GM12878 (cell line): ENCODE data around the gene CCDC187. TPM values are rescaled to one million over a fixed set of nuclear protein-coding genes. Genes with fewer than 3 reads are reported as not detected.

Source experiments
- ATAC-seq: fragments of 200-7000 bp; cut with Tn5 transposase; 3 replicates; pipeline ENCODE4 v1.9.1; 2020; ENCODE audit warnings: mild to moderate bottlenecking, moderate library complexity
- BruUV-seq: library from RNA; stranded (reverse); fragments of 400-500 nt; replicated peaks from 2 replicates; lab custom pipeline; 2021; lab: Mats Ljungman, UMichigan
- CTCF ChIA-PET: fragments of 300-600 bp; sonication (Branson Sonifier 250); formaldehyde crosslinking; extraction: SDS; loops from one replicate; lab custom pipeline; 2021; ENCODE audit warnings: inconsistent platforms; lab: Yijun Ruan, JAX
- POLR2A ChIA-PET: fragments of 350-600 bp; formaldehyde crosslinking; extraction: SDS; loops from one replicate; lab custom pipeline; 2021; ENCODE audit warnings: inconsistent platforms; lab: Charles Lee
- RAD21 ChIA-PET: fragments of 300-600 bp; sonication (Branson Sonifier 250); formaldehyde crosslinking; loops from one replicate; lab custom pipeline; 2023; ENCODE audit warnings: antibody characterized with exemption; ENCODE audit not compliant: unreplicated experiment; lab: Charles Lee
- SMC1A ChIA-PET: fragments of 300-600 bp; sonication (Branson Sonifier 250); formaldehyde crosslinking; loops from one replicate; lab custom pipeline; 2023; ENCODE audit not compliant: unreplicated experiment, uncharacterized antibody; lab: Charles Lee
- DNase-seq: peaks from one replicate; pipeline ENCODE4 v3.0.0-alpha.2; 2011; ENCODE audit warnings: low read depth, low spot score
- FAIRE-seq: peaks from 3 replicates; lab custom pipeline; 2011; peaks lifted over from hg19 to GRCh38; lab: Jason Lieb, UNC
- H2AFZ ChIP-seq: 2 replicates; pipeline ENCODE4 v1.6.0; 2011; ENCODE audit warnings: low read depth, low read length, control low read depth; ENCODE audit not compliant: control insufficient read depth
- H3K27ac ChIP-seq: 2 replicates; pipeline ENCODE4 v1.5.1; 2011; ENCODE audit warnings: control low read depth; ENCODE audit not compliant: control insufficient read depth, insufficient read depth
- H3K27me3 ChIP-seq, 2 experiments: replicated peaks in 1 of 2; 2 replicates each; pipeline versions ENCODE4 v1.6.0 to v1.6.1; 2011; ENCODE audit warnings: low read length in 1 of 2; ENCODE audit not compliant: control insufficient read depth in 2 of 2, insufficient read depth in 2 of 2
- H3K36me3 ChIP-seq, 2 experiments: 2 replicates each; pipeline ENCODE4 v1.5.1; 2011; ENCODE audit warnings: low read length in 1 of 2; ENCODE audit not compliant: control insufficient read depth in 2 of 2, insufficient read depth in 2 of 2
- H3K4me1 ChIP-seq: 2 replicates; pipeline ENCODE4 v1.6.1; 2011; ENCODE audit warnings: mild to moderate bottlenecking, low read length, moderate library complexity, mixed read lengths; ENCODE audit not compliant: control insufficient read depth, insufficient read depth
- H3K4me2 ChIP-seq: 2 replicates; pipeline ENCODE4 v1.6.0; 2011; ENCODE audit warnings: control low read depth; ENCODE audit not compliant: control insufficient read depth, insufficient read depth
- H3K4me3 ChIP-seq: fragments of 200-600 bp; sonication (generic); 2 replicates; pipeline ENCODE4 v1.5.1; 2016
- H3K79me2 ChIP-seq: 2 replicates; pipeline ENCODE4 v1.6.0; 2011; ENCODE audit warnings: low read length; ENCODE audit not compliant: control insufficient read depth, insufficient read depth
- H3K9ac ChIP-seq: 2 replicates; pipeline ENCODE4 v1.8.0; 2011; ENCODE audit warnings: low read length, control low read depth, mixed read lengths; ENCODE audit not compliant: control insufficient read depth, insufficient read depth
- H3K9me3 ChIP-seq: replicated peaks from 3 replicates; pipeline ENCODE4 v1.5.1; 2011; ENCODE audit warnings: mild to moderate bottlenecking, low read length; ENCODE audit not compliant: control insufficient read depth, insufficient read depth
- H4K20me1 ChIP-seq: 2 replicates; pipeline ENCODE4 v1.6.0; 2011; ENCODE audit not compliant: control insufficient read depth, insufficient read depth
- PML ChIP-seq: IDR thresholded peaks from 2 replicates; pipeline ENCODE4 v1.6.1; 2012; ENCODE audit warnings: low read length, inconsistent platforms
- SRF ChIP-seq, 2 experiments: IDR thresholded peaks; 2 replicates each; pipeline ENCODE4 v1.6.1; 2011; ENCODE audit warnings: low read depth in 2 of 2, low read length in 2 of 2, mild to moderate bottlenecking in 1 of 2, moderate library complexity in 1 of 2
- ZBTB11 ChIP-seq: fragments of 450-650 bp; formaldehyde crosslinking; IDR thresholded peaks from 2 replicates; pipeline ENCODE4 v1.5.0; 2022; ENCODE audit warnings: mild to moderate bottlenecking, missing genetic modification characterization
- WGBS: methylation state at CpG from one replicate; pipeline ENCODE4 v1.1.6; 2016; ENCODE audit warnings: low lambda C conversion rate; ENCODE audit not compliant: insufficient replicate concordance, insufficient coverage; ENCODE audit errors: missing lambda C conversion rate; 5-methylcytosine and 5-hydroxymethylcytosine counted together
- in situ Hi-C: fragments of 300-500 bp; cut with MboI; formaldehyde crosslinking; loops from 9 replicates; pipeline ENCODE4 v1.14.3; 2018; ENCODE audit warnings: mixed read lengths
- intact Hi-C: fragments of 100-400 bp; cut with micrococcal nuclease; formaldehyde crosslinking; loops from one replicate; pipeline ENCODE4 v1.14.2; 2022; ENCODE audit not compliant: unreplicated experiment
- polyA plus RNA-seq, 11 experiments: library from polyadenylated mRNA; depleted of rRNA in 4 of 11; unstranded in 6 of 11; stranded (reverse) in 5 of 11; fragments of >200 nt; fragmentation: Nextera tagmentation in 4 of 11; fragmentation: Illumina TruSeq in 1 of 11; extraction: Ambion mirVana in 4 of 11; extraction: Trizol in 1 of 11; gene quantifications; 1 replicate in 1 of 11; 2 replicates in 10 of 11; pipeline versions ENCODE4 v1.2.1 to v1.2.3, GENCODE V29; 2011 to 2016; ENCODE audit warnings: inconsistent platforms in 2 of 11, missing spikeins in 2 of 11, low read depth in 1 of 11
- total RNA-seq, 4 experiments: library from RNA; depleted of rRNA in 3 of 4; stranded (reverse); fragments of >200 nt in 3 of 4; fragmentation: Illumina TruSeq in 1 of 4; extraction: Trizol in 1 of 4; gene quantifications; 2 replicates each; pipeline versions ENCODE4 v1.2.1 to v1.2.3, GENCODE V29; 2013 to 2021
- TF ChIP-seq, protein P1 (sequence below): fragments of 450-650 bp; IDR thresholded peaks from 2 replicates; pipeline ENCODE4 v1.6.1; 2016; ENCODE audit warnings: mild to moderate bottlenecking

The CCDC187 gene
- total and polyA plus RNA-seq, 10 of the 15 experiments (the other 5 are each of a cell fraction or from before 2014, with no cell fraction given): 0.04 to 0.23 (median 0.04) TPM; not detected in 7

DNA sequence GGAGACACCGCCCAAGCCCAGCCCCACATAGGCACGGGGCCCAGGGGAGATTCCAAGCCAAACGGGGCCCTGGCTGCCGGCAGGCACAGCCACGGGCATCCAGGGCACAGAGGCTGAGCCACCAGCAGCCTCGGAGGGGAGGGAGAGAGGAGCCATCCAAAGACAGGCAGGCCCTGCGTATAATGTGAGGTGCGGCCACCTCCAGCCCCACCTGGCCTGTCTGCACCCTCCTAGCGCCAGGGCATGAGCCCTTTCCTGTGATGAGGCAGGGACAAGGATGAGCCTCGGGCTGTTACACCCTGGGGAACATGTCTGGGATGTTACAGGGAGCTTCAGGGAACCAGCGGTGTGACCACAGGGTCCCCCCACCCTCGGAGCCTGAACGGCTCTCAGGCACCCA lies 1.1 kb upstream of the CCDC187 start (continued):
- TF ChIP-seq, protein P1, sequence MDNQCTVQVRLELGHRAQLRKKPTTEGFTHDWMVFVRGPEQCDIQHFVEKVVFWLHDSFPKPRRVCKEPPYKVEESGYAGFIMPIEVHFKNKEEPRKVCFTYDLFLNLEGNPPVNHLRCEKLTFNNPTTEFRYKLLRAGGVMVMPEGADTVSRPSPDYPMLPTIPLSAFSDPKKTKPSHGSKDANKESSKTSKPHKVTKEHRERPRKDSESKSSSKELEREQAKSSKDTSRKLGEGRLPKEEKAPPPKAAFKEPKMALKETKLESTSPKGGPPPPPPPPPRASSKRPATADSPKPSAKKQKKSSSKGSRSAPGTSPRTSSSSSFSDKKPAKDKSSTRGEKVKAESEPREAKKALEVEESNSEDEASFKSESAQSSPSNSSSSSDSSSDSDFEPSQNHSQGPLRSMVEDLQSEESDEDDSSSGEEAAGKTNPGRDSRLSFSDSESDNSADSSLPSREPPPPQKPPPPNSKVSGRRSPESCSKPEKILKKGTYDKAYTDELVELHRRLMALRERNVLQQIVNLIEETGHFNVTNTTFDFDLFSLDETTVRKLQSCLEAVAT: no peak

- H3K4me2 ChIP-seq: no peak overlapping the region
- ATAC-seq (no peak), FAIRE-seq (no peak), DNase-seq (no peak)
- ChIA-PET POLR2A (no interaction called here), CTCF (no interaction called here), SMC1A (no interaction called here), RAD21 (no interaction called here)
- no peaks in the 10 kb centered on the region for H3K27me3 ChIP-seq
- intact Hi-C loops: no loop called here
- no peak overlapping the region for H3K4me3 ChIP-seq
- H3K36me3 ChIP-seq: no peaks in the 10 kb centered on the region
- H3K9me3 ChIP-seq: no peaks in the 10 kb centered on the region
- TF ChIP-seq ZBTB11 (no peak), SRF (IDR thresholded peaks at IDR 0.05; ENCODE audit: low read depth in 2 of 2, low read length in 2 of 2) (no peak), PML (no peak)
- H3K9ac ChIP-seq: no peak overlapping the region
- BruUV-seq: no TSS peak
- peaks cover 3% of the 10 kb centered on the region; the same call in 1 of the 2 replicates for H3K4me1 ChIP-seq
- no peak overlapping the region for H2AFZ ChIP-seq
- no peak overlapping the region for H3K27ac ChIP-seq
- H3K79me2 ChIP-seq: no peaks in the 10 kb centered on the region
- H4K20me1 ChIP-seq: no peaks in the 10 kb centered on the region
- in situ Hi-C loops: no loop called here
- WGBS: 77% methylated on average over 10 of the region's 10 CpGs
These were observed 562 bp upstream of the CCDC187 start for GRCh38 chr9:136304456-136304855.
